ENCODE measurements around the gene WHAMM. TPM values are rescaled to one million over a fixed set of nuclear protein-coding genes. Genes with fewer than 3 reads are reported as not detected.

The WHAMM gene
- total RNA-seq, 2 experiments from 2014 or later, result 86.4 to 87.7 TPM

- DNase-seq (no peak), ATAC-seq (ENCODE audit: poor library complexity) (no peak)
- H3K36me3 Mint-ChIP-seq (ENCODE audit: low read depth), result no peaks in the 10 kb centered on the region
- intact Hi-C loops (cut with DNase I, micrococcal nuclease), result no loop called here
- H3K4me3 Mint-ChIP-seq, result no peak overlapping the region
- ChIA-PET POLR2A (no interaction called here), CTCF (no interaction called here)
- H3K27ac Mint-ChIP-seq, result no peak overlapping the region
- no peaks in the 10 kb centered on the region for H3K4me1 ChIP-seq (ENCODE audit: insufficient read depth, low read length)
- no peaks in the 10 kb centered on the region for H3K4me1 Mint-ChIP-seq (ENCODE audit: low read depth)
- no peak overlapping the region for H3K27ac ChIP-seq (ENCODE audit: low read depth in 1 of 2, low read length in 2 of 2)
- no peaks in the 10 kb centered on the region for H3K27me3 ChIP-seq (ENCODE audit: control insufficient read depth in 1 of 2, insufficient read depth in 2 of 2, low read length in 2 of 2)
- H3K36me3 ChIP-seq (ENCODE audit: insufficient read depth, low read length), result no peaks in the 10 kb centered on the region
- H3K27me3 Mint-ChIP-seq, result no peaks in the 10 kb centered on the region
- TF ChIP-seq CTCF (IDR thresholded peaks at IDR 0.05), result no peak
- no peaks in the 10 kb centered on the region for H3K9me3 ChIP-seq (ENCODE audit: control insufficient read depth in 1 of 2, insufficient read depth in 1 of 2, low read length in 2 of 2)
- H3K9me3 Mint-ChIP-seq, result no peaks in the 10 kb centered on the region
- no peak overlapping the region for H3K4me3 ChIP-seq (ENCODE audit: low read length)
Measured at GRCh38 chr15:82875411-82876003, 66.1 kb downstream of the WHAMM start.

GRCh38 chr15:82877825-82878224 lies 68.4 kb downstream of the WHAMM start:
- H3K9me3 Mint-ChIP-seq, result no peaks in the 10 kb centered on the region
- no peak for TF ChIP-seq CTCF (IDR thresholded peaks at IDR 0.05)
- Histone ChIP-seq H3K4me3 (ENCODE audit: low read length) (no peak overlapping the region), H3K9me3 (ENCODE audit: control insufficient read depth in 1 of 2, insufficient read depth in 1 of 2, low read length in 2 of 2) (no peaks in the 10 kb centered on the region), H3K27me3 (ENCODE audit: control insufficient read depth in 1 of 2, insufficient read depth in 2 of 2, low read length in 2 of 2) (no peaks in the 10 kb centered on the region), H3K27ac (ENCODE audit: low read depth in 1 of 2, low read length in 2 of 2) (no peak overlapping the region), H3K4me1 (ENCODE audit: insufficient read depth, low read length) (no peaks in the 10 kb centered on the region), H3K36me3 (ENCODE audit: insufficient read depth, low read length) (no peaks in the 10 kb centered on the region)
- ChIA-PET POLR2A (no interaction called here), CTCF (no interaction called here)
- H3K36me3 Mint-ChIP-seq (ENCODE audit: low read depth), result no peaks in the 10 kb centered on the region
- no peak for DNase-seq
- no peak overlapping the region for H3K27ac Mint-ChIP-seq
- H3K27me3 Mint-ChIP-seq, result no peaks in the 10 kb centered on the region
- intact Hi-C loops (cut with DNase I, micrococcal nuclease), result no loop called here
- no peak overlapping the region for H3K4me3 Mint-ChIP-seq
- no peaks in the 10 kb centered on the region for H3K4me1 Mint-ChIP-seq (ENCODE audit: low read depth)
- no peak for ATAC-seq (ENCODE audit: poor library complexity)

GRCh38 chr15:82878325-82878724 lies 68.9 kb downstream of the WHAMM start:
- Mint-ChIP-seq H3K4me1 (ENCODE audit: low read depth) (no peaks in the 10 kb centered on the region), H3K27ac (no peak overlapping the region), H3K27me3 (no peaks in the 10 kb centered on the region), H3K36me3 (ENCODE audit: low read depth) (no peaks in the 10 kb centered on the region), H3K9me3 (no peaks in the 10 kb centered on the region), H3K4me3 (no peak overlapping the region)
- H3K9me3 ChIP-seq (ENCODE audit: control insufficient read depth in 1 of 2, insufficient read depth in 1 of 2, low read length in 2 of 2), result no peaks in the 10 kb centered on the region
- no peaks in the 10 kb centered on the region for H3K27me3 ChIP-seq (ENCODE audit: control insufficient read depth in 1 of 2, insufficient read depth in 2 of 2, low read length in 2 of 2)
- no peaks in the 10 kb centered on the region for H3K36me3 ChIP-seq (ENCODE audit: insufficient read depth, low read length)
- H3K4me1 ChIP-seq (ENCODE audit: insufficient read depth, low read length), result no peaks in the 10 kb centered on the region
- ChIA-PET POLR2A (no interaction called here), CTCF (no interaction called here)
- intact Hi-C loops (cut with DNase I, micrococcal nuclease), result no loop called here
- no peak for TF ChIP-seq CTCF (IDR thresholded peaks at IDR 0.05)
- DNase-seq, result no peak
- H3K4me3 ChIP-seq (ENCODE audit: low read length), result no peak overlapping the region
- no peak for ATAC-seq (ENCODE audit: poor library complexity)
- H3K27ac ChIP-seq (ENCODE audit: low read depth in 1 of 2, low read length in 2 of 2), result no peak overlapping the region

Measured in CD4-positive, alpha-beta T cell (primary cell).